Measurements from ENCODE around the gene TRIM17. TPM values are rescaled to one million over a fixed set of nuclear protein-coding genes. Genes with fewer than 3 reads are reported as not detected.
A peak's percentile ranks its signal among the peaks of the same experiment; 100 is the strongest.

Gene TRIM17
- polyA plus RNA-seq, 1 donor from 2014 or later: 0.14 TPM

DNA sequence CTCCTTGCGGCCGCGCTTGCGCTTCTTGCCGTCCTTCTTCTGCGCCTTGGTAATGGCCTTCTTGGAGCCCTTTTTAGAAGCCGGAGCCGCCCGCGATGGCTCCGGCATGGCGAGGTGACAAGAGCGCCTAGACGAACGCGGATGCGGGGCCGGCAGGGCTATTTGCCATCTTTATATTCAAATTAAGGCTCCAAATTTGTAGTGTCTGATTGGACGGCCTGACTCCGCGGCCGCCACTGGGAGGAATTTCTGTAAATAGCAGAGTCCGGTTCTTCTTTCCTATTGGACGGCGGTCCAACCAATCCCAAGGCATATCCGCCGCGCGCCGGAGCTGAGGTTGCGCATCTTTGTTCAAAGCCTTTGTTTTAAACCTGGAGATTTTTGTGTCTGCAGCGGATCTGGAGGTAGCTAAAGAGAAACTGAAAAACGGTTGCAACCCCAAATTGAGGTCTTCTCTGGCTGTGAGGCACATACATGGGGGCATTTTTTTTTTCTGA lies 47.9 kb upstream of the TRIM17 start:
- Histone ChIP-seq H3K27me3 (ENCODE audit: insufficient read depth, low read depth, low read length) (no peaks in the 10 kb centered on the region), H3K9me3 (ENCODE audit: low read length) (no peaks in the 10 kb centered on the region), H3K4me3 (ENCODE audit: low read length) (peak overlapping the region; percentile 78), H3K27ac (ENCODE audit: low read length) (peak overlapping the region; percentile 96), H3K4me2 (ENCODE audit: low read length) (peak overlapping the region; percentile 83), H3F3A (ENCODE audit: insufficient read depth, low read length, poor library complexity, severe bottlenecking) (no peaks in the 10 kb centered on the region), H3K9ac (ENCODE audit: low read length) (peak overlapping the region; percentile 85), H2AFZ (ENCODE audit: low read depth, low read length) (peak overlapping the region; percentile 47), H4K20me1 (ENCODE audit: insufficient read depth) (no peaks in the 10 kb centered on the region), H3K9me2 (ENCODE audit: insufficient read depth, low read length) (no peaks in the 10 kb centered on the region), H3K79me2 (replicated peaks; ENCODE audit: insufficient read depth, low read length) (peaks cover 23% of the 10 kb centered on the region), H3K36me3 (ENCODE audit: insufficient read depth, low read length) (no peaks in the 10 kb centered on the region)
- TF ChIP-seq MXI1 (conservative IDR thresholded peaks at IDR 0.05; ENCODE audit: poor library complexity, severe bottlenecking) (peak; percentile 99), POLR2AphosphoS5 (IDR thresholded peaks at IDR 0.05) (peak; percentile 97), RAD21 (conservative IDR thresholded peaks at IDR 0.05) (peak; percentile 29), TAF1 (IDR thresholded peaks at IDR 0.05; ENCODE audit: low read depth) (peak; percentile 76), EZH2 (IDR thresholded peaks at IDR 0.05; ENCODE audit: borderline replicate concordance, insufficient read depth, low read length, poor library complexity, severe bottlenecking) (no peak), EP300 (conservative IDR thresholded peaks at IDR 0.05; ENCODE audit: poor library complexity, severe bottlenecking) (peak; percentile 44), SMC3 (conservative IDR thresholded peaks at IDR 0.05; ENCODE audit: poor library complexity) (peak; percentile 11)
- TF ChIP-seq, protein P1, sequence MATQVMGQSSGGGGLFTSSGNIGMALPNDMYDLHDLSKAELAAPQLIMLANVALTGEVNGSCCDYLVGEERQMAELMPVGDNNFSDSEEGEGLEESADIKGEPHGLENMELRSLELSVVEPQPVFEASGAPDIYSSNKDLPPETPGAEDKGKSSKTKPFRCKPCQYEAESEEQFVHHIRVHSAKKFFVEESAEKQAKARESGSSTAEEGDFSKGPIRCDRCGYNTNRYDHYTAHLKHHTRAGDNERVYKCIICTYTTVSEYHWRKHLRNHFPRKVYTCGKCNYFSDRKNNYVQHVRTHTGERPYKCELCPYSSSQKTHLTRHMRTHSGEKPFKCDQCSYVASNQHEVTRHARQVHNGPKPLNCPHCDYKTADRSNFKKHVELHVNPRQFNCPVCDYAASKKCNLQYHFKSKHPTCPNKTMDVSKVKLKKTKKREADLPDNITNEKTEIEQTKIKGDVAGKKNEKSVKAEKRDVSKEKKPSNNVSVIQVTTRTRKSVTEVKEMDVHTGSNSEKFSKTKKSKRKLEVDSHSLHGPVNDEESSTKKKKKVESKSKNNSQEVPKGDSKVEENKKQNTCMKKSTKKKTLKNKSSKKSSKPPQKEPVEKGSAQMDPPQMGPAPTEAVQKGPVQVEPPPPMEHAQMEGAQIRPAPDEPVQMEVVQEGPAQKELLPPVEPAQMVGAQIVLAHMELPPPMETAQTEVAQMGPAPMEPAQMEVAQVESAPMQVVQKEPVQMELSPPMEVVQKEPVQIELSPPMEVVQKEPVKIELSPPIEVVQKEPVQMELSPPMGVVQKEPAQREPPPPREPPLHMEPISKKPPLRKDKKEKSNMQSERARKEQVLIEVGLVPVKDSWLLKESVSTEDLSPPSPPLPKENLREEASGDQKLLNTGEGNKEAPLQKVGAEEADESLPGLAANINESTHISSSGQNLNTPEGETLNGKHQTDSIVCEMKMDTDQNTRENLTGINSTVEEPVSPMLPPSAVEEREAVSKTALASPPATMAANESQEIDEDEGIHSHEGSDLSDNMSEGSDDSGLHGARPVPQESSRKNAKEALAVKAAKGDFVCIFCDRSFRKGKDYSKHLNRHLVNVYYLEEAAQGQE (IDR thresholded peaks at IDR 0.05; ENCODE audit: borderline replicate concordance): peak; percentile 95
- TF ChIP-seq, protein P2, sequence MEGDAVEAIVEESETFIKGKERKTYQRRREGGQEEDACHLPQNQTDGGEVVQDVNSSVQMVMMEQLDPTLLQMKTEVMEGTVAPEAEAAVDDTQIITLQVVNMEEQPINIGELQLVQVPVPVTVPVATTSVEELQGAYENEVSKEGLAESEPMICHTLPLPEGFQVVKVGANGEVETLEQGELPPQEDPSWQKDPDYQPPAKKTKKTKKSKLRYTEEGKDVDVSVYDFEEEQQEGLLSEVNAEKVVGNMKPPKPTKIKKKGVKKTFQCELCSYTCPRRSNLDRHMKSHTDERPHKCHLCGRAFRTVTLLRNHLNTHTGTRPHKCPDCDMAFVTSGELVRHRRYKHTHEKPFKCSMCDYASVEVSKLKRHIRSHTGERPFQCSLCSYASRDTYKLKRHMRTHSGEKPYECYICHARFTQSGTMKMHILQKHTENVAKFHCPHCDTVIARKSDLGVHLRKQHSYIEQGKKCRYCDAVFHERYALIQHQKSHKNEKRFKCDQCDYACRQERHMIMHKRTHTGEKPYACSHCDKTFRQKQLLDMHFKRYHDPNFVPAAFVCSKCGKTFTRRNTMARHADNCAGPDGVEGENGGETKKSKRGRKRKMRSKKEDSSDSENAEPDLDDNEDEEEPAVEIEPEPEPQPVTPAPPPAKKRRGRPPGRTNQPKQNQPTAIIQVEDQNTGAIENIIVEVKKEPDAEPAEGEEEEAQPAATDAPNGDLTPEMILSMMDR (IDR thresholded peaks at IDR 0.05; ENCODE audit: poor library complexity, severe bottlenecking): peak; percentile 28

DNA sequence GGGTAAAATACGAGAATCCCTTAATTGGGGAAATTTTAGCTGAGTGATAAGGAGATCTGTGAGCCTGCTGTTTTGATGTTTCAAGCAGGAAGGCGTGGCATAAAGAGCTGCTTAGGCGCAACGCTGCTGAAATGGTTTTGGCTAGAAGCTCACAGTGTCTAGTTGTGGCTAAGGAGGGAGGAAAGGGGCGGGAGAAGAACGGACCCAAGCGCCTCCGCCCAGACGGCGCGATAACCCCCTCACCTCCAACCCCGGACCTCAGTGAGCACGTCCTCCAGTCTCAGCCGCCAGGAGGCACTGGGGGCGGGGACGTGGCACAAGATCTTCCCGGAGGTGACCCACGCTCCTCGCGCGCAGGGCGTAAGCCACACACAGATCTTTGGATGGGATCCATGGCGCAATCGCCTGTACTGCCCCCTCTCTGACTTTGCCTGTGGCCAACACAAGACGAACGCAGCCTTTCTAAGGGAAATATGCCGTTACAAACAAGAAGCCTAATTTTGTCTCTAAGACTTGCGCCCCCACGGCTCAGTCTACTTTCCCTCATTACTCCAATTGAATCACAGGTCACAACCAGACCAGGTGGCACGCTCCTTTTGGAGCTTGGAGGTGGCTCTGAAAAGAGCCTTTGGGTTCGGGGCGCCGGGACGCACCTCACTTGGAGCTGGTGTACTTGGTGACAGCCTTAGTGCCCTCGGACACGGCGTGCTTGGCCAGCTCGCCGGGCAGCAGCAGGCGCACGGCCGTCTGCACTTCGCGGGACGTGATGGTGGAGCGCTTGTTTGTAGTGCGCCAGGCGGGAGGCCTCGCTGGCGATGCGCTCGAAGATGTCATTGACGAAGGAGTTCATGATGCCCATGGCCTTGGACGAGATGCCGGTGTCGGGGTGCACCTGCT lies 47.1 kb upstream of the TRIM17 start:
- no peak overlapping the region for H2AFZ ChIP-seq (ENCODE audit: low read depth, low read length)
- H3K27ac ChIP-seq (ENCODE audit: low read length): peak overlapping the region; percentile 69

More for the DNA sequence above, 47.1 kb upstream of the TRIM17 start:
- no peaks in the 10 kb centered on the region for H3K9me3 ChIP-seq (ENCODE audit: low read length)
- peak overlapping the region; percentile 78 for H3K4me3 ChIP-seq (ENCODE audit: low read length)
- no peaks in the 10 kb centered on the region for H3K9me2 ChIP-seq (ENCODE audit: insufficient read depth, low read length)
- H3K4me2 ChIP-seq (ENCODE audit: low read length): peak overlapping the region; percentile 25
- no peaks in the 10 kb centered on the region for H3F3A ChIP-seq (ENCODE audit: insufficient read depth, low read length, poor library complexity, severe bottlenecking)
- H3K79me2 ChIP-seq (replicated peaks; ENCODE audit: insufficient read depth, low read length): peaks cover 23% of the 10 kb centered on the region
- H4K20me1 ChIP-seq (ENCODE audit: insufficient read depth): no peaks in the 10 kb centered on the region
- H3K27me3 ChIP-seq (ENCODE audit: insufficient read depth, low read depth, low read length): no peaks in the 10 kb centered on the region
- H3K36me3 ChIP-seq (ENCODE audit: insufficient read depth, low read length): no peaks in the 10 kb centered on the region
- TF ChIP-seq, protein P1 (IDR thresholded peaks at IDR 0.05; ENCODE audit: borderline replicate concordance): peak; percentile 66
- TF ChIP-seq RAD21 (conservative IDR thresholded peaks at IDR 0.05): no peak
- TF ChIP-seq, protein P2 (IDR thresholded peaks at IDR 0.05; ENCODE audit: poor library complexity, severe bottlenecking): peak; percentile 36
- no peak for TF ChIP-seq EP300 (conservative IDR thresholded peaks at IDR 0.05; ENCODE audit: poor library complexity, severe bottlenecking)
- TF ChIP-seq SMC3 (conservative IDR thresholded peaks at IDR 0.05; ENCODE audit: poor library complexity): no peak
- TF ChIP-seq TAF1 (IDR thresholded peaks at IDR 0.05; ENCODE audit: low read depth): peak; percentile 13
- TF ChIP-seq POLR2AphosphoS5 (IDR thresholded peaks at IDR 0.05): peak; percentile 61
- peak overlapping the region; percentile 85 for H3K9ac ChIP-seq (ENCODE audit: low read length)
